IMR-90 (cell line): ENCODE measurements around the gene CMTM8. TPM values are rescaled to one million over a fixed set of nuclear protein-coding genes. Genes with fewer than 3 reads are reported as not detected.

Experiments used
- ATAC-seq: fragments of 200-7000 bp; cut with Tn5 transposase; 2 replicates; pipeline ENCODE4 v1.9.1; 2020; ENCODE audit warnings: low read depth, mild to moderate bottlenecking, moderate library complexity
- BruUV-seq: library from RNA; stranded (reverse); fragments of 400-500 nt; replicated peaks from 2 replicates; lab custom pipeline; 2021; lab: Mats Ljungman, UMichigan
- CTCF ChIA-PET: fragments of 300-600 bp; formaldehyde crosslinking; extraction: SDS; loops from one replicate; lab custom pipeline; 2021; ENCODE audit warnings: antibody characterized with exemption; lab: Yijun Ruan, JAX
- POLR2A ChIA-PET: fragments of 300-600 bp; sonication (Branson Sonifier 250); formaldehyde crosslinking; loops from one replicate; lab custom pipeline; 2022; ENCODE audit warnings: antibody characterized with exemption; ENCODE audit not compliant: unreplicated experiment; lab: Charles Lee
- DNase-seq: peaks from one replicate; pipeline ENCODE4 v3.0.0; 2013
- H2AFZ ChIP-seq: replicated peaks from 2 replicates; pipeline ENCODE3; 2013; ENCODE audit warnings: low read length, mild to moderate bottlenecking; ENCODE audit not compliant: poor library complexity
- H2AK5ac ChIP-seq: 2 replicates; pipeline ENCODE4 v1.6.1; 2013; ENCODE audit warnings: low read depth, low read length, inconsistent platforms
- H2AK9ac ChIP-seq: replicated peaks from 2 replicates; pipeline ENCODE3; 2013; ENCODE audit warnings: mild to moderate bottlenecking, low read depth, low read length, moderate library complexity; ENCODE audit not compliant: poor library complexity
- H2BK120ac ChIP-seq: 2 replicates; pipeline ENCODE4 v1.6.1; 2013; ENCODE audit warnings: low read depth, low read length, inconsistent platforms
- H2BK15ac ChIP-seq: 3 replicates; pipeline ENCODE4 v1.6.1; 2013; ENCODE audit warnings: low read depth, low read length, inconsistent platforms
- H2BK20ac ChIP-seq: 2 replicates; pipeline ENCODE4 v1.6.1; 2013; ENCODE audit warnings: low read depth, mild to moderate bottlenecking, inconsistent platforms, low read length, moderate library complexity
- H2BK5ac ChIP-seq: 2 replicates; pipeline ENCODE4 v1.6.1; 2013; ENCODE audit warnings: mild to moderate bottlenecking, low read depth, low read length, inconsistent platforms; ENCODE audit not compliant: poor library complexity, severe bottlenecking
- H3K14ac ChIP-seq: replicated peaks from 2 replicates; pipeline ENCODE4 v1.6.1; 2013; ENCODE audit warnings: low read depth, low read length, inconsistent platforms
- H3K18ac ChIP-seq: 2 replicates; pipeline ENCODE4 v1.6.1; 2013; ENCODE audit warnings: low read depth, low read length, control low read depth
- H3K23ac ChIP-seq: 2 replicates; pipeline ENCODE4 v1.6.1; 2013; ENCODE audit warnings: low read depth, low read length, inconsistent platforms
- H3K27ac ChIP-seq: 2 replicates; pipeline ENCODE4 v1.5.1; 2013; ENCODE audit warnings: mild to moderate bottlenecking, control low read depth, low read length; ENCODE audit not compliant: insufficient read depth
- H3K27me3 ChIP-seq: 2 replicates; pipeline ENCODE4 v1.6.1; 2013; ENCODE audit warnings: low read length; ENCODE audit not compliant: control insufficient read depth, insufficient read depth
- H3K36me3 ChIP-seq: 2 replicates; pipeline ENCODE4 v1.6.1; 2013; ENCODE audit warnings: low read length, mixed read lengths; ENCODE audit not compliant: control insufficient read depth, insufficient read depth
- H3K4ac ChIP-seq: 2 replicates; pipeline ENCODE4 v1.6.1; 2013; ENCODE audit warnings: low read depth, low read length, inconsistent platforms
- H3K4me1 ChIP-seq: 2 replicates; pipeline ENCODE4 v1.6.1; 2013; ENCODE audit warnings: low read length, mixed read lengths; ENCODE audit not compliant: control insufficient read depth, insufficient read depth
- H3K4me2 ChIP-seq: 2 replicates; pipeline ENCODE4 v1.6.1; 2013; ENCODE audit warnings: low read depth, mild to moderate bottlenecking, control low read depth, low read length, moderate library complexity
- H3K4me3 ChIP-seq: 2 replicates; pipeline ENCODE4 v1.5.1; 2013; ENCODE audit warnings: low read depth, mild to moderate bottlenecking, control low read depth, low read length, moderate library complexity; ENCODE audit not compliant: insufficient read depth
- H3K56ac ChIP-seq: 2 replicates; pipeline ENCODE4 v1.6.1; 2013; ENCODE audit warnings: low read length, inconsistent platforms; ENCODE audit not compliant: insufficient read depth; ENCODE audit errors: extremely low read depth
- H3K79me1 ChIP-seq, 2 experiments: 2 replicates each; pipeline ENCODE4 v1.6.1; 2013; ENCODE audit warnings: low read length in 2 of 2, inconsistent platforms in 1 of 2, low read depth in 1 of 2
- H3K9ac ChIP-seq: 2 replicates; pipeline ENCODE4 v1.6.1; 2013; ENCODE audit warnings: low read depth, low read length, control low read depth
- H3K9me1 ChIP-seq: 2 replicates; pipeline ENCODE4 v1.6.1; 2013; ENCODE audit warnings: low read length, inconsistent platforms; ENCODE audit not compliant: insufficient read depth
- H3K9me3 ChIP-seq: 2 replicates; pipeline ENCODE4 v1.6.1; 2013; ENCODE audit warnings: low read length; ENCODE audit not compliant: control insufficient read depth, insufficient read depth
- H4K20me1 ChIP-seq: 2 replicates; pipeline ENCODE4 v1.6.1; 2013; ENCODE audit warnings: low read length, inconsistent platforms; ENCODE audit not compliant: insufficient read depth
- H4K5ac ChIP-seq: 2 replicates; pipeline ENCODE4 v1.6.1; 2013; ENCODE audit warnings: mild to moderate bottlenecking, low read depth, low read length, control low read depth
- H4K8ac ChIP-seq, 2 experiments: 2 replicates each; pipeline ENCODE4 v1.6.1; 2013; ENCODE audit warnings: low read depth in 2 of 2, low read length in 2 of 2, control low read depth in 1 of 2, inconsistent platforms in 1 of 2
- H4K91ac ChIP-seq: 2 replicates; pipeline ENCODE4 v1.6.1; 2013; ENCODE audit warnings: low read depth, low read length, inconsistent platforms; ENCODE audit not compliant: insufficient read depth
- BHLHE40 ChIP-seq: fragments of 150-350 bp; IDR thresholded peaks from 2 replicates; pipeline ENCODE4 v1.6.1; 2016; ENCODE audit warnings: mild to moderate bottlenecking, low read depth, low read length
- CHD1 ChIP-seq: IDR thresholded peaks from 2 replicates; pipeline ENCODE4 v1.6.1; 2012; ENCODE audit warnings: low read depth, low read length, improper control_type of control experiment
- CTCF ChIP-seq: conservative IDR thresholded peaks from 2 replicates; pipeline ENCODE4 v1.5.1; 2012; ENCODE audit warnings: mild to moderate bottlenecking, low read depth, low read length, improper control_type of control experiment
- FOS ChIP-seq: fragments of 150-350 bp; IDR thresholded peaks from 2 replicates; pipeline ENCODE4 v1.6.1; 2016; ENCODE audit warnings: low read depth, low read length
- MAFK ChIP-seq: IDR thresholded peaks from 2 replicates; pipeline ENCODE4 v1.6.1; 2012; ENCODE audit warnings: low read depth, low read length, improper control_type of control experiment
- MAZ ChIP-seq: IDR thresholded peaks from 2 replicates; pipeline ENCODE4 v1.6.1; 2012; ENCODE audit warnings: low read depth, mild to moderate bottlenecking, low read length, improper control_type of control experiment, moderate library complexity, borderline replicate concordance
- MXI1 ChIP-seq: IDR thresholded peaks from 2 replicates; pipeline ENCODE4 v1.6.1; 2012; ENCODE audit warnings: low read depth, mild to moderate bottlenecking, low read length, moderate library complexity, borderline replicate concordance
- NFE2L2 ChIP-seq: fragments of 150-350 bp; IDR thresholded peaks from 2 replicates; pipeline ENCODE4 v1.6.1; 2016; ENCODE audit warnings: low read depth, mild to moderate bottlenecking, low read length
- POLR2A ChIP-seq: IDR thresholded peaks from 2 replicates; pipeline ENCODE4 v1.6.1; 2012; ENCODE audit warnings: mild to moderate bottlenecking, low read depth, low read length
- RAD21 ChIP-seq: IDR thresholded peaks from 2 replicates; pipeline ENCODE4 v1.6.1; 2012; ENCODE audit warnings: low read length, improper control_type of control experiment
- RFX5 ChIP-seq: IDR thresholded peaks from 2 replicates; pipeline ENCODE4 v1.8.0; 2012; ENCODE audit warnings: low read depth, mild to moderate bottlenecking, low read length, moderate library complexity
- SMC3 ChIP-seq: fragments of 150-350 bp; IDR thresholded peaks from 2 replicates; pipeline ENCODE4 v1.6.1; 2016; ENCODE audit warnings: low read depth, mild to moderate bottlenecking, antibody characterized with exemption, low read length, moderate library complexity
- USF2 ChIP-seq: fragments of 150-350 bp; IDR thresholded peaks from 2 replicates; pipeline ENCODE4 v1.6.1; 2017; ENCODE audit warnings: mild to moderate bottlenecking, antibody characterized with exemption, low read length, low read depth
- WGBS, 2 experiments: methylation state at CpG; one replicate each; pipeline versions ENCODE4 v1.1.5 to v1.1.7; 2013; ENCODE audit warnings: missing lambda C conversion rate in 2 of 2; ENCODE audit not compliant: insufficient read length in 1 of 2; ENCODE audit errors: extremely low coverage in 2 of 2; 5-methylcytosine and 5-hydroxymethylcytosine counted together
- dilution Hi-C: fragments of 300-500 bp; cut with HindIII; formaldehyde crosslinking; loops from one replicate; pipeline ENCODE4 v1.14.3; 2018; ENCODE audit warnings: low sequenced_read_pairs; ENCODE audit not compliant: unreplicated experiment
- in situ Hi-C: fragments of 300-500 bp; cut with MboI; formaldehyde crosslinking; loops from 3 replicates; pipeline ENCODE4 v1.14.3; 2019; ENCODE audit warnings: low sequenced_read_pairs, inconsistent platforms, mixed read lengths
- intact Hi-C: fragments of 100-400 bp; cut with micrococcal nuclease; formaldehyde crosslinking; loops from 2 replicates; pipeline ENCODE4 v1.10.0; 2022
- polyA plus RNA-seq, 3 experiments: library from polyadenylated mRNA; depleted of rRNA; stranded (reverse); fragments of >200 nt; gene quantifications; 2 replicates each; pipeline ENCODE4 v1.2.3, GENCODE V29; 2012; ENCODE audit warnings: low replicate concordance in 1 of 3
- total RNA-seq: library from RNA; depleted of rRNA; stranded (reverse); fragments of >200 nt; gene quantifications from 2 replicates; pipeline ENCODE4 v1.2.3, GENCODE V29; 2012

Gene CMTM8
- total and polyA plus RNA-seq, 2 of the 4 experiments (the other 2 are of a cell fraction) = 0.15 TPM; not detected in 1

GRCh38 chr3:32288819-32289218 is 50.3 kb downstream of the CMTM8 start:
- Histone ChIP-seq H3K56ac (no peak overlapping the region), H3K27ac (no peak overlapping the region), H4K20me1 (no peaks in the 10 kb centered on the region), H2AK5ac (no peak overlapping the region), H2BK15ac (no peak overlapping the region), H2AK9ac (no peak overlapping the region), H4K91ac (no peak overlapping the region), H2AFZ (no peak overlapping the region), H3K23ac (no peak overlapping the region), H3K9me1 (no peaks in the 10 kb centered on the region), H3K4ac (no peak overlapping the region), H3K14ac (no peak overlapping the region), H3K18ac (no peak overlapping the region), H3K4me3 (no peak overlapping the region), H3K79me1 (no peaks in the 10 kb centered on the region), H4K5ac (no peak overlapping the region), H2BK5ac (no peak overlapping the region), H2BK120ac (no peak overlapping the region), H2BK20ac (no peak overlapping the region), H3K9ac (no peak overlapping the region), H4K8ac (no peak overlapping the region), H3K4me1 (no peaks in the 10 kb centered on the region), H3K4me2 (no peak overlapping the region), H3K9me3 (no peaks in the 10 kb centered on the region), H3K36me3 (no peaks in the 10 kb centered on the region), H3K27me3 (peaks cover 10% of the 10 kb centered on the region)
- dilution Hi-C loops (no loop called here), intact Hi-C loops (no loop called here), in situ Hi-C loops (loop anchor here (25.0 kb wide), 1 partner anchor 373 kb away; no protein-coding TSS in a partner anchor)
- CTCF ChIA-PET = no interaction called here
- BruUV-seq = no TSS peak
- ATAC-seq (no peak), DNase-seq (no peak)
- WGBS, 2 experiments = 82% methylated on average over 2 of the region's 5 CpGs; no CpG with 5 or more reads in 1 of the 2 experiments
- no peak for TF ChIP-seq RAD21
- TF ChIP-seq NFE2L2 = no peak
- no peak for TF ChIP-seq MAFK
- TF ChIP-seq BHLHE40 = no peak
- TF ChIP-seq POLR2A = no peak
- no peak for TF ChIP-seq MXI1
- TF ChIP-seq CHD1 = no peak
- no peak for TF ChIP-seq USF2
- no peak for TF ChIP-seq CTCF
- no peak for TF ChIP-seq SMC3
- TF ChIP-seq MAZ = no peak
- no peak for TF ChIP-seq FOS
- TF ChIP-seq RFX5 = no peak
- POLR2A ChIA-PET = no interaction called here
